Measurements from ENCODE around the gene CABP7.

GRCh38 chr22:29712119-29712518 lies 7.7 kb upstream of the CABP7 start:
- no peak for TF ChIP-seq CTCF (IDR thresholded peaks at IDR 0.05 in 8 of 11, conservative IDR thresholded peaks at IDR 0.05 in 3 of 11)
- TF ChIP-seq POLR2A (IDR thresholded peaks at IDR 0.05) = no peak
- no peak for TF ChIP-seq POLR2AphosphoS5 (IDR thresholded peaks at IDR 0.05)
